ENCODE results near the gene NREP. TPM values are rescaled to one million over a fixed set of nuclear protein-coding genes. Genes with fewer than 3 reads are reported as not detected.

NREP gene, protein sequence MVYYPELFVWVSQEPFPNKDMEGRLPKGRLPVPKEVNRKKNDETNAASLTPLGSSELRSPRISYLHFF
- total RNA-seq (263 and 294 TPM in 2 replicates), polyA plus RNA-seq (148 and 177 TPM in 2 replicates)

DNA sequence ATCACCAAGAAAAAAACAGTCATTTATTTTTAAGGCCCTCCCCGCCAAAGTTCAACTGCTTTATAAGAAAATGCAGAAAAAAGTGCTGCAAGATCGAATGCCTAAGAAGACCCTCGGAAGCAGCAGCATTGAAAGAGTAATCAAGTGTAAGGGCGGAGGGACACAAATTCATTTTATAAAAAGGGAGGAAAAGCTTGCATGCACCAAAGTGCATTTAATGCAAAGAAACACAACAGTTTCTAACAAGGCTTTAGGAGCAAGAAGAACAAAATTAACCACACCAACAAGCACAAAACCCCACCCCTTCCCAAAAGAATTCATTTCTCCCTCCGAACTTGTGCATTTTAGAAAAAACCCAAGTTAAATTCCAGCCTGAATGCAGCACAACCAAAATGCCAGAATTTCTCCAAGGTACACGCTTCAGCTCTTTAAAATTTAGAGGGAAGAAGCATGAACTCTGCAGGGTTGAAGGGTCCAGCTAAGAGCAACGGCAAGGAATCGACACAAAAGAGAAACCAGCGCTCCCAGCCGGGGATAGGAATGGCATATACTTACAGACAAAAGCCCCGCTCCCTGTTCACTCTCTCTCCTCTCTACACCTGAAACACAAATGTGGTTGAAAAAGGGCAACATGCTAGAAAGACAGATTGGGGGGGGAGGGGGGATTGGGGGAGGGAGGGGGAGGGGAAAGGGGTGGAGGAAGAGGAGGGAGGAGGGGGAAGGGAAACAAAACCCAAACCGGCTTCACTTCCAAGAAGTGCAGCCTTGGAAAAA lies at the start of gene NREP:
Gene NREP, minus strand, starts transcription at position 614 of the 774 bp plus-strand sequence. CDS start 1,422 bp downstream, outside the sequence.
- Histone ChIP-seq H3K79me2 (peaks cover 48% of the 10 kb centered on the region), H3K9me3 (ENCODE audit: low read depth) (no peaks in the 10 kb centered on the region)
- 1% methylated on average over 11 of the region's 12 CpGs for WGBS (ENCODE audit: low lambda C conversion rate, missing lambda C conversion rate)

DNA sequence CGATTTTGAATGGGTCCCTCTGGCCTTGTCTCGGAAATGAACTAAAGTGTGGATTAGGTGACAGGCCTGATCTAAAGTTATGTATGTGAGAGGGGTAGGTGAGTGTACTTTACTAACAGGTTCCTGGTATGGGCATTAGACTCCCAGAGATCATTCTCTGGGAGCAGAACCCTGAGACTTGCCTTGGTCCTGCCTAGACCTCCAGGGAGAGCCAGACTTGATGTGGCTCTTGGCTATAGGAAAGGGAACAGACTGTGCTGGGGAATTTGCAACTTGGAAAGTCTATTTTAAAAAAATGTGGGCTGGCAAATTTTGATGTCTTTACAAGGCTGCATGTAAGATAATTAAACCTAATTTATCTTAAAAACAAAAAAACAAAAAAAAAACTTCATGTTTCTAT lies 49.8 kb upstream of the NREP start:
- Histone ChIP-seq H3K27ac (no peak overlapping the region), H3K79me2 (no peaks in the 10 kb centered on the region), H3K9me2 (replicated peaks; ENCODE audit: insufficient read depth) (no peaks in the 10 kb centered on the region), H3K4me2 (no peak overlapping the region), H3K4me3 (no peak overlapping the region), H3K27me3 (no peaks in the 10 kb centered on the region), H4K20me1 (ENCODE audit: insufficient read depth, poor library complexity, severe bottlenecking) (no peaks in the 10 kb centered on the region), H3K9me3 (ENCODE audit: low read depth) (no peaks in the 10 kb centered on the region), H3K4me1 (ENCODE audit: insufficient read depth) (no peaks in the 10 kb centered on the region), H3K36me3 (replicated peaks; ENCODE audit: insufficient read depth, low read depth) (no peaks in the 10 kb centered on the region), H2AFZ (no peak overlapping the region)
- WGBS (ENCODE audit: low lambda C conversion rate, missing lambda C conversion rate): 87% methylated on average over 2 of the region's 2 CpGs
- DNase-seq (ENCODE audit: low spot score): no peak
- TF ChIP-seq CTCF (IDR thresholded peaks at IDR 0.05; ENCODE audit: poor library complexity): no peak
- TF ChIP-seq EZH2 (IDR thresholded peaks at IDR 0.05; ENCODE audit: borderline replicate concordance): no peak
- no peak for TF ChIP-seq EZH2phosphoT487 (IDR thresholded peaks at IDR 0.05; ENCODE audit: low read depth, severe bottlenecking, unreplicated experiment)

More for the DNA sequence above, at the start of gene NREP:
- H4K20me1 ChIP-seq (ENCODE audit: insufficient read depth, poor library complexity, severe bottlenecking): no peaks in the 10 kb centered on the region
- H3K36me3 ChIP-seq (replicated peaks; ENCODE audit: insufficient read depth, low read depth): no peaks in the 10 kb centered on the region
- no peaks in the 10 kb centered on the region for H3K27me3 ChIP-seq
- no peaks in the 10 kb centered on the region for H3K9me2 ChIP-seq (replicated peaks; ENCODE audit: insufficient read depth)
- H3K27ac ChIP-seq: peak within 1 kb of the TSS; percentile 97
- H3K4me3 ChIP-seq: peak within 1 kb of the TSS; percentile 93
- TF ChIP-seq CTCF (IDR thresholded peaks at IDR 0.05; ENCODE audit: poor library complexity) (no peak), EZH2phosphoT487 (IDR thresholded peaks at IDR 0.05; ENCODE audit: low read depth, severe bottlenecking, unreplicated experiment) (no peak), EZH2 (IDR thresholded peaks at IDR 0.05; ENCODE audit: borderline replicate concordance) (no peak)
- H3K4me1 ChIP-seq (ENCODE audit: insufficient read depth): peaks cover 14% of the 10 kb centered on the region
- H3K4me2 ChIP-seq: peak within 1 kb of the TSS; percentile 76
- peak within 1 kb of the TSS; percentile 66 for H2AFZ ChIP-seq
- DNase-seq (ENCODE audit: low spot score): no peak

DNA sequence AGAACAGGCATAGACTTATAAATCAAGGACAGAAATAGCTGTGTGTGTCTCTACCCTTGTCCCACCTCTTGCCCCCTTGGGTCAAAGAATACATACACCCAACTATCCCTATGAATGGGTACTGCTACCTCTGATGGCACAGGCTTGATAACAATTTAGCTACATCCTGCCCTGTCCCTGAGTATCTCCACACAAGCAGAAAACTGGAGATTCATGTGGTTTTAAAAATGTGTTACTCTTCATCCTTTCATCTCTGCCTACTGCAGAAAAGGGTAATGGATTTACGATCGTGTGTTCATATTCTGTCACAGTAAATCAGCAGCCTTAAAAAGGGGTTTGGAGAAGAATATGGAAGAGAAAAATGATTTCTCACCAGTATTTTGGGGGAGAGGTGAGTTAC lies 49.2 kb upstream of the NREP start:
- Histone ChIP-seq H3K9me3 (ENCODE audit: low read depth) (no peaks in the 10 kb centered on the region), H2AFZ (no peak overlapping the region), H4K20me1 (ENCODE audit: insufficient read depth, poor library complexity, severe bottlenecking) (no peaks in the 10 kb centered on the region), H3K4me3 (no peak overlapping the region), H3K9me2 (replicated peaks; ENCODE audit: insufficient read depth) (no peaks in the 10 kb centered on the region), H3K36me3 (replicated peaks; ENCODE audit: insufficient read depth, low read depth) (no peaks in the 10 kb centered on the region), H3K4me1 (ENCODE audit: insufficient read depth) (no peaks in the 10 kb centered on the region), H3K4me2 (no peak overlapping the region), H3K79me2 (no peaks in the 10 kb centered on the region), H3K27me3 (no peaks in the 10 kb centered on the region), H3K27ac (no peak overlapping the region)
- 93% methylated on average over 2 of the region's 2 CpGs for WGBS (ENCODE audit: low lambda C conversion rate, missing lambda C conversion rate)
- DNase-seq (ENCODE audit: low spot score): no peak
- TF ChIP-seq EZH2 (IDR thresholded peaks at IDR 0.05; ENCODE audit: borderline replicate concordance) (no peak), EZH2phosphoT487 (IDR thresholded peaks at IDR 0.05; ENCODE audit: low read depth, severe bottlenecking, unreplicated experiment) (no peak), CTCF (IDR thresholded peaks at IDR 0.05; ENCODE audit: poor library complexity) (no peak)
